ENCODE results near the gene ATE1. TPM values are rescaled to one million over a fixed set of nuclear protein-coding genes. Genes with fewer than 3 reads are reported as not detected.

The ATE1 gene
- total and polyA plus RNA-seq, 8 donors = 4.9 to 47.4 (median 9.1) TPM

- no peak for DNase-seq
- H3K4me3 ChIP-seq = no peak overlapping the region
- no peaks in the 10 kb centered on the region for H3K27me3 ChIP-seq
- no peaks in the 10 kb centered on the region for H3K4me1 ChIP-seq
- H3K9me3 ChIP-seq = no peaks in the 10 kb centered on the region
- intact Hi-C loops (cut with DNase I; ENCODE audit: low total_unique reads) = no loop called here
- TF ChIP-seq EP300 (IDR thresholded peaks at IDR 0.05) (no peak), POLR2AphosphoS5 (IDR thresholded peaks at IDR 0.05) (no peak), CTCF (IDR thresholded peaks at IDR 0.05) (no peak), POLR2A (IDR thresholded peaks at IDR 0.05) (no peak)
- no peak overlapping the region for H3K27ac ChIP-seq
- H3K36me3 ChIP-seq = peaks cover 0 to under 1% (median 0%) of the 10 kb centered on the region in 4 donors
- WGBS, 5 donors = 76 to 90% (median 83%) methylated on average over 2 of the region's 2 CpGs
Measured at GRCh38 chr10:121819049-121819448, 108.8 kb downstream of the ATE1 start.

- no peak for TF ChIP-seq CTCF (IDR thresholded peaks at IDR 0.05)
- no peak for TF ChIP-seq POLR2AphosphoS5 (IDR thresholded peaks at IDR 0.05)
- no peak for TF ChIP-seq EP300 (IDR thresholded peaks at IDR 0.05)
- TF ChIP-seq POLR2A (IDR thresholded peaks at IDR 0.05) = no peak
- WGBS, 5 donors = 40 to 51% (median 43%) methylated on average over 2 of the region's 2 CpGs
- intact Hi-C loops (cut with DNase I; ENCODE audit: low total_unique reads) = no loop called here
Measured at GRCh38 chr10:121818599-121818998, 109.2 kb downstream of the ATE1 start.

GRCh38 chr10:121816197-121816596 is 111.6 kb downstream of the ATE1 start:
- no peak for TF ChIP-seq CTCF (IDR thresholded peaks at IDR 0.05)
- TF ChIP-seq EP300 (IDR thresholded peaks at IDR 0.05) = no peak
- no peak for TF ChIP-seq POLR2A (IDR thresholded peaks at IDR 0.05)
- TF ChIP-seq POLR2AphosphoS5 (IDR thresholded peaks at IDR 0.05) = no peak
- Histone ChIP-seq H3K36me3 (peaks cover 0 to 7% (median 0%) of the 10 kb centered on the region in 4 donors), H3K27ac (no peak overlapping the region), H3K9me3 (no peaks in the 10 kb centered on the region), H3K27me3 (no peaks in the 10 kb centered on the region), H3K4me3 (no peak overlapping the region), H3K4me1 (no peaks in the 10 kb centered on the region)
- no peak for DNase-seq
- intact Hi-C loops (cut with DNase I; ENCODE audit: low total_unique reads) = no loop called here
- 92 to 100% (median 97%) methylated on average over 1 of the region's 1 CpG for WGBS, 5 donors

More at GRCh38 chr10:121818599-121818998, 109.2 kb downstream of the ATE1 start:
- H3K27ac ChIP-seq = no peak overlapping the region
- peaks cover 0 to 5% (median 0%) of the 10 kb centered on the region in 4 donors for H3K36me3 ChIP-seq
- no peaks in the 10 kb centered on the region for H3K9me3 ChIP-seq
- H3K4me3 ChIP-seq = no peak overlapping the region
- no peak for DNase-seq
- H3K27me3 ChIP-seq = no peaks in the 10 kb centered on the region
- H3K4me1 ChIP-seq = no peaks in the 10 kb centered on the region

GRCh38 chr10:121813857-121814256 is 114.0 kb downstream of the ATE1 start:
- intact Hi-C loops (cut with DNase I; ENCODE audit: low total_unique reads) = no loop called here
- no peak overlapping the region for H3K27ac ChIP-seq
- H3K9me3 ChIP-seq = no peaks in the 10 kb centered on the region
- H3K4me3 ChIP-seq = no peak overlapping the region
- no peaks in the 10 kb centered on the region for H3K27me3 ChIP-seq
- no peak for DNase-seq
- WGBS, 5 donors = 76 to 84% (median 78%) methylated on average over 4 of the region's 4 CpGs
- H3K36me3 ChIP-seq = peaks cover 0 to 7% (median 0%) of the 10 kb centered on the region in 4 donors
- TF ChIP-seq CTCF (IDR thresholded peaks at IDR 0.05) = no peak
- TF ChIP-seq EP300 (IDR thresholded peaks at IDR 0.05) = no peak
- TF ChIP-seq POLR2A (IDR thresholded peaks at IDR 0.05) = no peak
- TF ChIP-seq POLR2AphosphoS5 (IDR thresholded peaks at IDR 0.05) = no peak
- no peaks in the 10 kb centered on the region for H3K4me1 ChIP-seq

All from stomach (tissue), 9 donors.